ENCODE measurements around the gene KDM6A.

The KDM6A gene

DNA sequence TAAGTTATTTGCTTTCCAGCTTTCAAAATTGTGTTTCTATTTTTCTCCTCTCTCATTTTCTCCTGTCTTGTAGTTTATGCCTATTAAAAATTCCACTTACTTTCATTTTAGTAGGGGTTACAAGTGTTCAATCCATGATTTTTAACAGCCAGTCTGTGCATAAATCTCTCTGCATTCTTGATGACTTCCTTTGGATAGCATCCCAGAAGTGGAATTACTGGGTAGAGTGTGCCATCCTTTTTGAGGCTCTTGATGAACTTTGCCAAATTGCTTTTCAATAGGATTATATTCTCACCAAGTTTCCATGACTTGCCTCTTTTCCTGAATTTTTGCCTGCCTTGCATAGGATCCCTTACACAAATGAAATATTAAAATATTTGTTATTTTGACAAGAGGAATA lies 269.2 kb downstream of the KDM6A start:
- Histone ChIP-seq H3K4me3 (no peak overlapping the region), H3K27ac (no peak overlapping the region)

DNA sequence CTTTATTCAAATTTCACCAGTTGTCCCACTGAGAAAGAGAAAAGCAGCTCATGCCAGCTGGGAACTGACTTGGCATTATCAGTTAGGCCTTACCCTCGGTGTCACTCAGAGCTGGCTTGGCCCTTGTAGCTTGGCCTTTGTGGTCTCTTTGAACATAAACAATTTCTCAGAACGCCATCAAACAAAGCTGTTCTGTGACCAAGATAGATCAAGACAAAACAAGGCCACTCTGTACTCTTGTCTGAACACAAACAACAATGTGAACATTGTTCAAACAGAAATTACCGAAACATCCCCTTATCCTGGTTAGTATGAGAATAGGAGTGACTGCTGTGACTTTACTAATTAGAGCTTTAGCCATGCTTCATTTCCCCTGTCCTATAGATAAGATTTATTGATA lies 270.5 kb downstream of the KDM6A start:
- no peak overlapping the region for H3K4me3 ChIP-seq
- no peak overlapping the region for H3K27ac ChIP-seq

DNA sequence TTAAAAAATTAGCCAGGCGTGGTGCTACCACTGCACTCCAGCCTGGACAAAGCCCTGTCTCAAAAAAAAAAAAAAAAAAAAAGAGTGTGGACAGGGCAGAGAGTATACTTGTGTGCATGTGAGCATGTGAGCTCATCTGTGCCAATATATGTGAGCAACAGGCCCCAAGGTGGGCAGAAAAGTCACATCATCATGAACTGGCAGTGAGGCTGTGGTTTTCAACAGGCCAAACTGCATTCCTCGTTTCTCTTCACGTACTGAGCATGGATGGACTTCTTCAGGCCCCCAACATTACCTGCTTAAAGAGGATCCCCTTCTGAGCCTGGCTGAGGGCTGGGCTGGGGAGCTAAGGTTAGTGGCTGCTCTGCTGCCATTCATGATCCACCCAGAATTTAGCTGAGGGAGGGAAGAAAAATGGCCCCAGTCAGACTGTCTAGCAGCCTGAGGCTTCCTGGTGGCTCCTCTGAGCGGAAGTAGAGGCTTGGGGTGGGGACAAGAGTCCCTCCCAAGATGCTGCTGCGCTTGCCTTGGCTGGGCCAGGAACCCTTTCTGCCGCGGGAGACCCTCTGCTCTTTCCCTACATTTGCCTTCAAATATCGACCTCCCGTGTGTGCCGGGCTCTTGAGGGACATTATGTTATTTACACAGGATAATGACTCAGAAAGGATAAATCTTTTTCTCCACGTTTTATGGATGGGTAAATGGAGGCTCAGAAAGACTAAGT lies 272.7 kb downstream of the KDM6A start:
- Histone ChIP-seq H3K4me3 (no peak overlapping the region), H3K27ac (no peak overlapping the region)

DNA sequence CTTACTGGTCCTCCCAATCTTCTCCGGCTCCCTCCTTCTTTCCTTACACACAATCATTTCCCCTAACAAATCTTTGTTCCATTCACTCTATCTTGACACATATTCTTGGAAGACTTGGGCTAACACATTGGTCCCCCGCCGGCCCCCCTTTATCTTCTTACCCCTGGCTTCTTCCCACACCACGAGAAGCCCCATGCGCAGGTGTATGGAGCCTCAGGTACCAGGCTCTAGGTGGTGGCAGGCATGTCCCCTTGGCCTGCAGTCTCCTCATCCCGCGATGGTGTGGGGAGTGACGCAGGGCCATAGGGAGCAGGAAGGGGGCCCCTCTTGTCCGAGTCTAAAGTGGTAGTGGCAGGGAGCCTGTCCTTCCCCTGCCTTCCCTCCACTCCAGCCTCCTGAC lies 277.8 kb downstream of the KDM6A start:
- Histone ChIP-seq H3K4me3 (no peak overlapping the region), H3K27ac (no peak overlapping the region)

DNA sequence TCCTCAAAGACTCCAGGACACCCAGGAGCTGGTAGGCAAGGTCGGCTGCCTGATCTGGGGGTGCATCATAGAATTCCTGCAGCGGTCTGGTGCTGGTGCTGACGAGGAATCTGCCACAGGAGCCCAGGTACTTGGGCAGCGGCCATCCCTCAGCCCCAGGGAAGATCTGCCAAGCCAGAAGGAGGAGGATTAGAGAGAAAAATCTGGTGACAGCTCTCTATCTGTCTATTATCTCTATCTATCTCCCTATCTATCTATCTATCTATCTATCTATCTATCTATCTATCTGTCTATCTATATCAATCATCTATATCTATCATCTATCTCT lies 281.0 kb downstream of the KDM6A start:
- Histone ChIP-seq H3K4me3 (no peak overlapping the region), H3K27ac (no peak overlapping the region)

DNA sequence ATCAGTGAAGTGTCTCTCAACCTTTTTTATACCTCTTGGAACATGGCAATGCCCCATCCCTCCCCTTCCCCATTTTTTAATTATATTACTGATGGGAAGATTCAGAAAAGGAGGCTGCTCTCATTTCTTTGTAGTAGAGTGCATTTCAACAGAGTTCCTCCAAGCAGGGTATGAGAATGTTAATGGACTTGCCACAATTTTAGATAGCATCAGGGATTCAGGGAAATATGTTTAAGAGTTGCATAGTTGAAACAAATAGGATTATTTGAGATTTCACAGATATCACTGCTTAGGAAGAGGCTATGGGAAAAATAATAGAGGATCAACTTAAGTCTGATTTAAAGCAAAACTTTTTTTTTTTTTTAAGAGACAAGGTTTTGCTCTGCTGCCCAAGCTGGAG lies 281.5 kb downstream of the KDM6A start:
- Histone ChIP-seq H3K4me3 (no peak overlapping the region), H3K27ac (no peak overlapping the region)

DNA sequence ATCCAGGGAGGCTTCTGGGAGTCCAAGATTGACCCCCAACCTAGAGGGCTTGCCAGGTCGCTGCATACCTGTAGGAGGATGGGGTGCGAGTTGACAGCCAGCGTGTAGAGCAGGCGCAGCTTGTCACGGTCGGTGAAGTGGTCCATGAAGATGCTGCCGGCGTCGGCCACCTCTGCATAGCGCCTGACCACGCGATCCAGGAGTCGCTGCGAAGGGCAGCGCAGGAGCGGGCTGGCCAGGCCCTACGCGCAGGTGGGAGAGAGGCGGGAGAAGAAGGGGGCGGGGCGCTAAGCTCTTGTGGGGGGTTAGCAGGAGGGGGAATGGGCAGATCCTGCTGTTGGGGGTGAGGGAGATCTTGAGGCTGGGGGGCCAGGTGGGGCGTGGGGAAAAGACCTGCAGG lies 284.7 kb downstream of the KDM6A start:
- Histone ChIP-seq H3K4me3 (no peak overlapping the region), H3K27ac (no peak overlapping the region)
